Measurements from ENCODE around the gene ACSS3. TPM values are rescaled to one million over a fixed set of nuclear protein-coding genes. Genes with fewer than 3 reads are reported as not detected.

Gene ACSS3
- total and polyA plus RNA-seq, 8 donors = 0.73 to 28.5 (median 4.6) TPM

- H3K4me3 ChIP-seq = no peak overlapping the region
These were observed 197.0 kb downstream of the ACSS3 start for GRCh38 chr12:81274637-81275529.

DNA sequence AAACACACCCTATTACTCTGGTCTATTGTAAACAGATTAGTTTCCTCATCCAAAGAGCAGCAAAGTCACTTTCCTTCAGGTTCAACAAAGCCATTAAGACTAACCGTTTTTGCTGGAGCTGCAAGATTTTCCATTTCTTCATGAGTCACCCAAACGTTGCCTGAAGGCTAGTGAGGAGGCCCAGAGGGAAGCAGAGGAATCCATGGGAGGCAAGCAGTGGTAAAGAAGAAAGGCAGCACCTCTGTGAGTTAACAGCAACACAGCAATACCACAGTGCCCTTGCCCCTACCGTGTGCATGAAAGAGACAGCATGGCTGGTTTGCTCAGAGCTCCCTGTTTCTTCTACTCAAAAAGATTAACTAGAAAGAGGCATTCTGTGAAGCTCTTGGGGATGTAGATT lies 206.3 kb downstream of the ACSS3 start:
- no peaks in the 10 kb centered on the region for H3K9me3 ChIP-seq
- H3K4me1 ChIP-seq = no peaks in the 10 kb centered on the region
- H3K36me3 ChIP-seq = no peaks in the 10 kb centered on the region
- H3K27ac ChIP-seq = no peak overlapping the region
- no peak for TF ChIP-seq POLR2AphosphoS5 (IDR thresholded peaks at IDR 0.05)
- no peak for TF ChIP-seq EP300 (IDR thresholded peaks at IDR 0.05)
- TF ChIP-seq CTCF (IDR thresholded peaks at IDR 0.05) = no peak
- TF ChIP-seq POLR2A (IDR thresholded peaks at IDR 0.05) = no peak
- no peaks in the 10 kb centered on the region for H3K27me3 ChIP-seq
- intact Hi-C loops (cut with DNase I; ENCODE audit: low total_unique reads) = no loop called here
- no peak for DNase-seq
- no peak overlapping the region for H3K4me3 ChIP-seq
- WGBS, 5 donors = 36 to 46% (median 45%) methylated on average over 3 of the region's 3 CpGs

More at GRCh38 chr12:81274637-81275529, 197.0 kb downstream of the ACSS3 start:
- no peaks in the 10 kb centered on the region for H3K4me1 ChIP-seq
- no peaks in the 10 kb centered on the region for H3K9me3 ChIP-seq
- peak in 1 of 2 donors; percentile 5 for DNase-seq
- no peak overlapping the region for H3K27ac ChIP-seq
- 69 to 82% (median 74%) methylated on average over 8 of the region's 8 CpGs for WGBS, 5 donors
- H3K36me3 ChIP-seq = no peaks in the 10 kb centered on the region
- H3K27me3 ChIP-seq = no peaks in the 10 kb centered on the region
- intact Hi-C loops (cut with DNase I; ENCODE audit: low total_unique reads) = no loop called here
- no peak for TF ChIP-seq POLR2AphosphoS5 (IDR thresholded peaks at IDR 0.05)

DNA sequence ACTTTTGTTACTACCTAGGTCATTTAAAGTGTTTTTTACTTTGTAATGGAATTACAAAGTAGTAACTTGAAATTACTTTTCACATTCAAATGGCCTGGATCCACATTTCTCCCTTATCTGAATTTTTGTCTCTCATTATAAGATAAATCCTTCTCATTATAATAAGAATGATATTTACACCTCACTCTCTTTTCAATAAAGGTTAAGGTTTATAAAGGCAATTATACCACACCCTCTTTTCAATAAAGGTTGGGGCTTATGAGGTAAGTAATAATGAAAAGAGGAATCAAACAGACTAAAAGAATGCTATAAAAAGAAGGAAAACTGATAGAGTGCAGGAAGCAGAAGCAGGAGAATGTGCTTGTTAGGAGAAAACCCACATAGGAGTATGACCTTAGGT lies 210.8 kb downstream of the ACSS3 start:
- no peak for DNase-seq
- Histone ChIP-seq H3K27ac (no peak overlapping the region), H3K4me1 (no peaks in the 10 kb centered on the region), H3K27me3 (no peaks in the 10 kb centered on the region), H3K4me3 (no peak overlapping the region), H3K9me3 (no peaks in the 10 kb centered on the region), H3K36me3 (no peaks in the 10 kb centered on the region)
- intact Hi-C loops (cut with DNase I; ENCODE audit: low total_unique reads) = no loop called here
- TF ChIP-seq CTCF (IDR thresholded peaks at IDR 0.05) = no peak
- no peak for TF ChIP-seq POLR2A (IDR thresholded peaks at IDR 0.05)
- no peak for TF ChIP-seq POLR2AphosphoS5 (IDR thresholded peaks at IDR 0.05)
- TF ChIP-seq EP300 (IDR thresholded peaks at IDR 0.05) = no peak

GRCh38 chr12:81294325-81295190 lies 216.7 kb downstream of the ACSS3 start:
- DNase-seq = no peak
- Histone ChIP-seq H3K4me1 (no peaks in the 10 kb centered on the region), H3K36me3 (no peaks in the 10 kb centered on the region), H3K9me3 (no peaks in the 10 kb centered on the region), H3K27me3 (no peaks in the 10 kb centered on the region), H3K4me3 (no peak overlapping the region), H3K27ac (no peak overlapping the region)
- no peak for TF ChIP-seq POLR2AphosphoS5 (IDR thresholded peaks at IDR 0.05)
- no peak for TF ChIP-seq CTCF (IDR thresholded peaks at IDR 0.05)
- TF ChIP-seq POLR2A (IDR thresholded peaks at IDR 0.05) = no peak
- TF ChIP-seq EP300 (IDR thresholded peaks at IDR 0.05) = no peak
- intact Hi-C loops (cut with DNase I; ENCODE audit: low total_unique reads) = no loop called here
- 68 to 75% (median 73%) methylated on average over 12 of the region's 12 CpGs for WGBS, 5 donors

Measured in stomach (tissue), 9 donors.